Vagina (tissue), 2 donors: ENCODE results near the gene GABRB2.

Experiments
- POLR2A ChIP-seq, 2 donors: fragments of 450-650 bp; IDR thresholded peaks; one replicate each; pipeline ENCODE4 v1.6.1; 2017; ENCODE audit warnings: antibody characterized with exemption in 2 of 2, mild to moderate bottlenecking in 2 of 2, moderate library complexity in 2 of 2
- TF ChIP-seq, protein P1 (sequence below), 3 experiments: fragments of 450-650 bp in 2 of 3; fragments of 200-600 bp in 1 of 3; sonication (generic) in 1 of 3; IDR thresholded peaks; one replicate each; pipeline ENCODE4 v1.5.1; 2017 to 2019; ENCODE audit warnings: antibody characterized with exemption in 3 of 3, mild to moderate bottlenecking in 2 of 3, moderate library complexity in 2 of 3

DNA sequence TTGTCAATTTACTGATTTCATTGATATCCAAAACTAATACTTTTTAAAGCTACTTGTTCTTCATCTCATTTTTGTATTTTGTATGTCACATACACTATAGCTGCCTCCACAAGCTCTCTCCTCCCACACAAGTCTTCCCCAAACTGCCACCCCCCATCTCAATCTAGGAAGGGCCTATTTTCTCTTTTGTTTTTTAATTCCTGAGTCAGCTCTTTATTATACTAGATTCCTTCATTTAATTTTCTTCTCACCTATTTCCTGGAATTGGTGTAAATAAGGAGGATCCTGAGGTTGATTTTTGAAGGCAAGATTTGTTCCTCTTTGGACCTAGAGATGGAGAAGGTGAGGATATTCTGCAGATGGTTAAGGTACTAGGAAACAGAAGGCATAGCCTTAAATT lies 277.4 kb downstream of the GABRB2 start:
- TF ChIP-seq, protein P1, sequence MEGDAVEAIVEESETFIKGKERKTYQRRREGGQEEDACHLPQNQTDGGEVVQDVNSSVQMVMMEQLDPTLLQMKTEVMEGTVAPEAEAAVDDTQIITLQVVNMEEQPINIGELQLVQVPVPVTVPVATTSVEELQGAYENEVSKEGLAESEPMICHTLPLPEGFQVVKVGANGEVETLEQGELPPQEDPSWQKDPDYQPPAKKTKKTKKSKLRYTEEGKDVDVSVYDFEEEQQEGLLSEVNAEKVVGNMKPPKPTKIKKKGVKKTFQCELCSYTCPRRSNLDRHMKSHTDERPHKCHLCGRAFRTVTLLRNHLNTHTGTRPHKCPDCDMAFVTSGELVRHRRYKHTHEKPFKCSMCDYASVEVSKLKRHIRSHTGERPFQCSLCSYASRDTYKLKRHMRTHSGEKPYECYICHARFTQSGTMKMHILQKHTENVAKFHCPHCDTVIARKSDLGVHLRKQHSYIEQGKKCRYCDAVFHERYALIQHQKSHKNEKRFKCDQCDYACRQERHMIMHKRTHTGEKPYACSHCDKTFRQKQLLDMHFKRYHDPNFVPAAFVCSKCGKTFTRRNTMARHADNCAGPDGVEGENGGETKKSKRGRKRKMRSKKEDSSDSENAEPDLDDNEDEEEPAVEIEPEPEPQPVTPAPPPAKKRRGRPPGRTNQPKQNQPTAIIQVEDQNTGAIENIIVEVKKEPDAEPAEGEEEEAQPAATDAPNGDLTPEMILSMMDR (IDR thresholded peaks at IDR 0.05): no peak
- TF ChIP-seq POLR2A (IDR thresholded peaks at IDR 0.05): no peak
